OCI-LY3 (cell line): ENCODE data around the gene ALPP.
"Not testable (repeated sequence)": the region's sequence is repeated elsewhere in the genome, so short reads cannot be mapped to it uniquely, and the experiment has no call there.

Source experiments
- H2AFZ ChIP-seq: fragments of 200-600, 300-600 bp; shearing (Covaris generic); 2 replicates; pipeline ENCODE4 v1.6.0; 2014; ENCODE audit warnings: antibody characterized with exemption, low read depth, low read length
- H3K27ac ChIP-seq: fragments of 200-600, 300-600 bp; sonication (generic); 2 replicates; pipeline ENCODE4 v1.5.1; 2014; ENCODE audit warnings: mild to moderate bottlenecking, low read length, moderate library complexity, mixed read lengths
- H3K27me3 ChIP-seq: fragments of 200-600, 300-600 bp; sonication (generic); 2 replicates; pipeline ENCODE4 v1.6.1; 2014; ENCODE audit warnings: low read depth, low read length, mixed read lengths
- H3K36me3 ChIP-seq: fragments of 200-600, 300-600 bp; sonication (generic); replicated peaks from 2 replicates; pipeline ENCODE3; 2014; ENCODE audit warnings: low read depth, low read length, mixed read lengths
- H3K4me1 ChIP-seq: fragments of 300-600, 200-600 bp; sonication (generic); 2 replicates; pipeline ENCODE4 v1.6.1; 2014; ENCODE audit warnings: low read length, mixed read lengths
- H3K4me2 ChIP-seq: fragments of 200-600, 300-600 bp; sonication (generic); 2 replicates; pipeline ENCODE4 v1.6.1; 2014; ENCODE audit warnings: low read length, mixed read lengths
- H3K4me3 ChIP-seq: fragments of 300-600, 200-600 bp; sonication (generic); 2 replicates; pipeline ENCODE4 v1.5.1; 2014; ENCODE audit warnings: antibody characterized with exemption, mild to moderate bottlenecking, low read length, moderate library complexity
- H3K79me2 ChIP-seq: fragments of 300-600, 200-600 bp; shearing (Covaris generic); 2 replicates; pipeline ENCODE4 v1.6.1; 2014; ENCODE audit warnings: mild to moderate bottlenecking, low read length, mixed read lengths
- H3K9ac ChIP-seq: fragments of 300-600, 200-600 bp; shearing (Covaris generic); 2 replicates; pipeline ENCODE4 v1.6.0; 2014; ENCODE audit warnings: mild to moderate bottlenecking, low read length, moderate library complexity
- H3K9me3 ChIP-seq: fragments of 200-600, 300-600 bp; shearing (Covaris generic); 2 replicates; pipeline ENCODE4 v1.6.1; 2014; ENCODE audit warnings: low read length, mixed read lengths; ENCODE audit not compliant: insufficient read depth
- H4K20me1 ChIP-seq: fragments of 200-600, 300-600 bp; sonication (generic); 2 replicates; pipeline ENCODE4 v1.6.1; 2016; ENCODE audit warnings: low read length, mixed read lengths; ENCODE audit not compliant: insufficient read depth
- CTCF ChIP-seq: fragments of 200-600, 300-600 bp; sonication (generic); IDR thresholded peaks from 2 replicates; pipeline ENCODE4 v1.5.1; 2014; ENCODE audit warnings: antibody characterized with exemption, low read length, low read depth
- EZH2phosphoT487 ChIP-seq: fragments of 200-600 bp; shearing (Covaris generic); IDR thresholded peaks from 2 replicates; pipeline ENCODE4 v1.6.1; 2018; ENCODE audit warnings: antibody characterized with exemption, mixed run types, low read depth

ALPP gene

DNA sequence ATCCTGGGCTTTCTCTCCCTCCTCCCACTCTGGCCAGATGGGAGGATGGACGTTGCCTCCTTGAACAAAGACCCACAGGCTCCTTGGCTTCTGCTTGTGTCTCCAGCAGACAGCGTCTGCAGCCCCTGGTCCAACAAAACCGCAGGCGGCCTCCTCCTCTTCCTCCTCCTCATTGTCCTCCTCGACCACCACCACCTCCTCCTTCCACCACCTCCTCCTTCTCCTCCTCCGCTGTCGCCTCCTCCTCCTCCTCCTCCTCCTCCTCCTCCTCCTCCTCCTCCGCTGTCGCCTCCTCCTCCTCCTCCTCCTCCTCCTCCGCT is 45.7 kb upstream of the ALPP start:
- Histone ChIP-seq H3K27me3 (no peaks in the 10 kb centered on the region), H3K4me1 (peaks cover 8% of the 10 kb centered on the region), H3K27ac (no peak overlapping the region), H3K36me3 (no peaks in the 10 kb centered on the region), H4K20me1 (no peaks in the 10 kb centered on the region), H3K9ac (no peak overlapping the region), H3K9me3 (no peaks in the 10 kb centered on the region), H3K79me2 (no peaks in the 10 kb centered on the region), H2AFZ (no peak overlapping the region), H3K4me2 (no peak overlapping the region), H3K4me3 (no peak overlapping the region)
- TF ChIP-seq CTCF (no peak), EZH2phosphoT487 (no peak)

DNA sequence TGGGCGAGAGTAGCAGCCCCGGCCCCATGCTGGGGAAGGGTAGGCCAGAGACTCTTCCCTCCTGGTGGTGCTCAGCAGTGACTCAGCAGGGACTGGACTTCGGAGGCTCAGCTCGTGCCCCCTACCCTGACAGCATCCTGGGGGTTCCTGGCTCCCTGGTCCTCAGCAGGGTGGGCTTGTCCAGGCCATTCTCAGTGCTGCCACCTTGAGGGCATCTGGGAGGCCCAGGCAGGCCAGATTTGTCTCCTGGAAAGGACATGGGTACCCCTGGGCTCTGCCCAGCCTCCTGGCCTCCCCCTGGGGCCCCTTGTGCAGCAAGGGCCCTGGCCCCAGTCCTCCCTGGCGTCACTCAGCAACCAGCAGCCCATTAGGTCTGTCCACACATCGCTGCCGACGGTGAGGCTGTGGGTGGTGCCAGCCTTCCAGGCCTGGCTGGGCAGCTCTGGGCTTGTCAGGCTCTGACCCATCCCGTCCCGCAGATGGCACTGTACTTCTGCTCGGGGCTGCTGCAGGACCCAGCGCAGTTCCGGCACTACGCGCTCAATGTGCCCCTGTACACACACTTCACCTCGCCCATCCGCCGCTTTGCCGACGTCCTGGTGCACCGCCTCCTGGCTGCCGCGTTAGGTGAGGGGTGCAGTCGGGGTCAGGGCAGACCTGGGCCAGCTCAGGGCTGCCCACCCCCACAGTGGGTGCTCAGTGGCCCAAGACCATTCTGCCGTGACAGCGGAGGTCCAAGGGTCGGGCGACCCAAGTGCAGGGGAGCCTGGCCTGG is 45.0 kb upstream of the ALPP start:
- H3K9ac ChIP-seq: no peak overlapping the region
- H3K9me3 ChIP-seq: no peaks in the 10 kb centered on the region
- peaks cover 2% of the 10 kb centered on the region for H3K4me1 ChIP-seq
- no peaks in the 10 kb centered on the region for H3K79me2 ChIP-seq
- H3K4me3 ChIP-seq: no peak overlapping the region
- no peaks in the 10 kb centered on the region for H3K36me3 ChIP-seq
- H3K27me3 ChIP-seq: no peaks in the 10 kb centered on the region
- H3K27ac ChIP-seq: no peak overlapping the region
- H2AFZ ChIP-seq: no peak overlapping the region
- no peaks in the 10 kb centered on the region for H4K20me1 ChIP-seq
- H3K4me2 ChIP-seq: no peak overlapping the region
- TF ChIP-seq CTCF (peak; percentile 42; the same call in 1 of the 2 replicates), EZH2phosphoT487 (no peak)

GRCh38 chr2:232334136-232334884 is 44.2 kb upstream of the ALPP start:
- not testable (repeated sequence) for H3K4me3 ChIP-seq, H3K36me3 ChIP-seq, H2AFZ ChIP-seq, H3K27me3 ChIP-seq, H3K9me3 ChIP-seq, H3K79me2 ChIP-seq, H3K4me1 ChIP-seq, H3K9ac ChIP-seq, H4K20me1 ChIP-seq, H3K4me2 ChIP-seq, H3K27ac ChIP-seq

DNA sequence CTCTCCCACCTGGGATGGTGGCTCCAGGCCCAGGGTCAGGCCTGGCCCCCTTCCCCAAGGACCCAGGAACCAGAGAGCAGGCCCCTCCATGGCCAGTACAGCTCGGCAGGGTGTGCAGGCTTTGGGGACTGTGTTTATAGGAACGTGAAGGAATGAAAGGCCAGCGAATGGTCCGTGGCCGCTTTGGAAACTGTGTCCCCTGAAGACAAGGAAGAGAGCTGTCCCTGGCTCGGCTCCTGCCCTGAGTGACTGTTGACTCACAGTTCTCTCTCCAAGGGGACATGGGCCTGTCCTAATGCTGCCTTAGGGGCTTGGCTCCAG is 43.7 kb upstream of the ALPP start:
- not testable (repeated sequence) for H2AFZ ChIP-seq, H3K9ac ChIP-seq, H4K20me1 ChIP-seq, H3K27ac ChIP-seq, H3K4me2 ChIP-seq, H3K36me3 ChIP-seq, H3K4me3 ChIP-seq, H3K79me2 ChIP-seq, H3K27me3 ChIP-seq, H3K4me1 ChIP-seq, H3K9me3 ChIP-seq

GRCh38 chr2:232335206-232335858 is 43.2 kb upstream of the ALPP start:
- not testable (repeated sequence) for H3K79me2 ChIP-seq, H3K9ac ChIP-seq, H2AFZ ChIP-seq, H3K9me3 ChIP-seq, H3K36me3 ChIP-seq, H3K4me1 ChIP-seq, H3K27me3 ChIP-seq, H4K20me1 ChIP-seq, H3K4me3 ChIP-seq, H3K27ac ChIP-seq, H3K4me2 ChIP-seq
- TF ChIP-seq CTCF: peak; percentile 37
